Right hindlimb (tissue), 1 donor: ENCODE results near the gene ARID4B.
"Not testable (repeated sequence)": the region's sequence is repeated elsewhere in the genome, so short reads cannot be mapped to it uniquely, and the experiment has no call there.

Experiments used
- DNase-seq: peaks from one replicate; pipeline ENCODE4 v3.0.0-alpha.2; 2018

The ARID4B gene

DNA sequence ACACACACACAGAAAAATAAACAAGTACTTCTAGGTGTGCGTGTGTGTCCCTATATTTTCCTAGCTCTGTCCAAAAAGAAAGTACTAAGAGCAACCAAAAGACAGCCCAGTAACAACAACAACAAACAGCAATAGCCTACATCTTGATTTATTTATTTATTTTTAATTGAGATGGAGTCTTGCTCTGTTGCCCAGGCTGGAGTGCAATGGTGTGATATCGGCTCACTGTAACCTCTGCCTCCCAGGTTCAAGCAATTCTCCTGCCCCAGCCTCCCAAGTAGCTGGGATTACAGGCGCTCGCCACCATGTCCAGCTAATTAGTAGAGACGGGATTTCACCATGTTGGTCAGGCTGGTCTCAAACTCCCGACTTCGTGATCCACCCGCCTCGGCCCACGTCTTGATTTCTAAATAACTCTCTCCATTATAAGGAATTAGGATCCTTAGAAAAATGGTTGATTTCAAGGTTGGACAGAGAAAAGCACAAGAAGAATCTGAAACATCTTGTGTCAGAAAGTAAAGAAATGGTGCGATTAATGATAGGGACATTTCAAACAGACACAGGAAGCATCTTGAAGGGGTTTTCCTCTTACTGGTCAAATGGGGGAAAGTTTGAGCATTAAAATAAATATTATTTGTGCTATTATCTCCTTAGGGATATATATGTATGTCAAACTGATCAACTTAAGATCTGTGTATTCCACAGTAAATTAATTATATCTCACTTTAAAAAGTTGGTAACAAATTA lies 59.4 kb downstream of the ARID4B start:
- no peak for DNase-seq

DNA sequence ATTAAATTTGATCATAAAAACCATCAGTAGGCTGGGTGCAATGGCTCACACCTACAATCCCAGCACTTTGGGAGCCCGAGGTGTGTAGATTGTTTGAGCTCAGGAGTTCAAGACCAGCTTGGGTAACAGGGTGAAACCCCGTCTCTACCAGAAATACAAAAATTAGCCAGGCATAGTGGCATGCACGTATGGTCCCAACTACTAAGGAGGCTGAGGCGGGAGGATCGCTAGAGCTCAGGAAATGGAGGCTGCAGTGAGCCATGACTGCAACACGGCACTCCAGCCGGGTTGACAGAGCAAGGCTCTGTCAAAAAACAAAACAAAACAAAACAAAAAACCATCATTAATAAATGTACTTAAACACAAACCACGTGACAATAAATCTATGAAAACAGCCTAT lies 61.0 kb downstream of the ARID4B start:
- DNase-seq = no peak

DNA sequence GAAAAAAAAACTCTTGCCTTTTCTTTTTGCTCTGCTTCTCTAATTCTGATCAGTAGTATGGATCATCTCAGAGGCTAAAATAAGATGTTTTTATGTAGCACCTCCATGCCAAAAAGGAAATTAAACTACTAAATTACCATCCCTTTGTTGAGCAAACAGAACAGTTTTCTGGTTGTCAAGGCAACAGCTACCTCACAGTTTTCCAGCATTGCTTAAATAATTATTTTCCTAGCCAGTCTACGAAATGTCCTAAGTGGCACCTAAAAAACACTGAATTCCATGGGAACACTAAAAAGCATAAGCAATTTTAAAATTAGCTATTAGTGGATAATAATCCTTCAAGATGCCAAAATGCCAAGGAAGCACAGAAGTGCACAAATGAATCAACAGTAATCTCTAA lies 61.7 kb downstream of the ARID4B start:
- no peak for DNase-seq

DNA sequence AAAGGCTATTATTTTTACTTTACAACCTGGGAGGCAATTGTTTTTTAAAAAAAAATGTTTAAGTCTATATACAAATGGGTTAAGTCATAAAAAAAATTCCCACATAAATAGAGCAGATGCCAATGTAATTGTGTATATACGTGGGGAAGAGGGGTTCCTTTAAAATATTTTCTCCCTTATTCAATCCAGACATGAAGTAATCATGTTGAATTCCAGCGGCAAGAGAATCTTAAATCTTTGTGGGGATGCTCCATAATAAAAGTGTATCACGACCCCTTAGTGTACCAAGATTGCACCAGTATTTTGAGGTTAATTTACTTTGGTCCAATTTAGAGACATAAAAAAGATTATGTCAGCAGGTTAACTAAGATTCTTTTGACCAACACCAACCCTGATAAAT lies 62.1 kb downstream of the ARID4B start:
- no peak for DNase-seq

DNA sequence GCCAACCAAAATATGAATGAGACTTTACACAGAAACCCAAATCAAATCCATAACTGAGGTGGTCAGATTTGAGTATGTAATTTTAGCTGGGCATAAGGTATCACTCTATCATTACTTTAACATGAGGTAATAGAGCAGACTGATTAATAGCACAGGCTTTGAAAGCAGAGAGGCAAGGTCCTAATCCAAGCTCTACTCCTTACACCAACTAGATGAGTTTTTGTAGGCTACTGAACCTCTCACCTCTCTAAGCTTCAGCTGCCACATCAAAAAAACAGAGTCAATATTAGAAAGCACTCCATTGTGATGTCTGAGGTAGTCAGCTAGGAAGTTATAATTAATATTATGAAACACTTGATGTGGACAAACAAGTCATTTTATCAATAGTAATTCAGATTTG lies 63.7 kb downstream of the ARID4B start:
- DNase-seq = no peak

DNA sequence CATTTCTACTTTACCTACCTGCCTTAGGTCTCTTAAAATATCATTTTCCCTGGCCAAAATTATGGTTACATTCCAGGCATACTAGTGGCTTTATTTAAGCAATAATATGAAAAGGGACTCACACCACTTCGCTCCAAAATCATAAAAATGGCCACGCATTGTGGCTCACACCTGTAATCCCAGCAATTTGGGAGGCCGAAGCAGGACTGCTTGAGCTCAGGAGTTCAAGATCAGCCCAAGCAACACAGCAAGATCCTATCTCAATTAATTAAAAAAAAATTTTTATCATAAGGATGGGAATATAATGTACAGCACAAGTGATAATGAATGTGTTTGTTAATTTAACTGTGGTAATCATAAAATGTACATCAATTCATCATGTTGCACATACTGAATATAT lies 65.4 kb downstream of the ARID4B start:
- DNase-seq = no peak

DNA sequence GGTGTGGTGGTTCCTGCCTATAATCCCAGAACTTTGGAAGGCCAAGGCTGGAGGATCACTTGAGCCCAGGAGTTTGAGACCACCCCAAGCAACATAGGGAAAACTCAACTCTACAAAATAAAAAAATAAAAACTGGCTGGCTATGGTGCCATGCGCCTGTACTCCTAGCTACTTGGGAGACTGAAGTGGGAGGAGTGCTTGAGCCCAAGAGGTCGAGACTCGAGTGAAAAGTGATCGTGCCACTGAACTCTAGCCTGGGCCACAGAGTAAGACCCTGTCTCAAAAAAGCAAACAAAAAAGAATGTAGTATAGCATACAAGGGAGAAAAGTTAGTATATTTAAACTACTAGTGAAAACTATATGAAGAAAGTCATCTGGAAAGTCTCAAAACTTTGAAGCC lies 66.7 kb downstream of the ARID4B start:
- DNase-seq = no peak

DNA sequence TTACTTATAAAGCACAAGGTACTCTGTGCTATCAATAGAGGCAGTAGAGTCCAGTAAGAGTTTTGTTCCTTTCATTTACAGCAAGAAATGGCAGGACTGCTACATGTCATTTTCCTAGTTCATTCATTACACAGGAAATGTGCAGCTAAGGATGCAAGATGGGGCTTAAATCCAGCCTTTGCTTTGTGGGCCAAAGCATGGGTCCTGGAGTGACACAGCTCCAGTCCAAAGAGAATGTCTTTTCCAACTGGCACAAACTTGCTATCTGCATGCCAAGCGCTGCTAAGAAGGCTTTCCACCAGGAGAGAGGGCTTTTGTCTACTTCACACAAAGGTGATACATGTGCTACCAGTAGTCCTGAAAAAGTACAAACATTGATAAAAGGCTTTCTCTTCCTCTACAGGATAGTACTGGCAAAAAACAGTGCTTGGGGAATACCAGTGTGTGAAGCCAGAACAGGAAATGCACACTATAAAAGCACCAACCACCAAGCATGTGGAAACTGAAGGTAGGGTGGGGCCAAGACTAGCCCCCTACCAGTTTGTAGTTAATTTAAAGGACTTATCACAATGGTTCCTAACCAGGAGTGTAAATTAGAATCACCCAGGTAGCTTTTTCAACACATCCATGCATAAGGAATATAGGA lies 68.7 kb downstream of the ARID4B start:
- DNase-seq = peak; percentile 25

DNA sequence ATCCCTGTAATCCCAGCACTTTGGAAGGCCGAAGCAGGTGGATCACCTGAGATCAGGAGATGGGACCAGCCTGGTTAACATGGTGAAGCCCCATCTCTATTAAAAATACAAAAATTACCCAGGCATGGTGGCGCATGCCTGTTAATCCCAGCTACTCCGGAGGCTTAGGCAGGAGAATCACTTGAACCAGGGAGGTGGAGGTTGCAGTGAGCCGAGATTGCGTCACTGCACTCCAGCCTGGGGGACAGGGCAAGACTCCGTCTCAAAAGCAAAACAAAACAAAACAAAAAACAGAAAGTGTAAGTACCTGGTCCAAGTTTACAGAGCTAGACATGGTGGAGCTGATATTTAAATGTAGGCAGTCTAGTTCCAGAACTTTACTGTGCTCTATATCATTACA lies 69.9 kb downstream of the ARID4B start:
- not testable (repeated sequence) for DNase-seq

DNA sequence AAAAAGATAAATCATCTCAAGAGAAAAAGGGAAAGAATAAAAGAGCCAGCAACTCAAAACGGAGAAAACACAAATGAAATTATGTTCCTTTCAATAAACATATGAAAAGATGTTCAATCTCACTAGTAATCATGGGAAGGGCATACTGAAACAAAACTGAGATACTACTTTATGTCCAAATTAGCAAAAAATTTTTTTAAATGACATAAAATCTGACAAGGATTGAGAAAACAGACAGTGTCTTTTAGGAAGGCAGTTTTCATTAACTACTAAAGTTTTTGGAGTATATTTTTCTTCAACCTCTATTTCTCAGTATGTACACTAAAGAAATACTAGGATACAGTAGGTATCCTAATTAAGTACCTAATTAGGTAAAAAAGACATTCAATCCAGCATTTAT lies 73.3 kb downstream of the ARID4B start:
- no peak for DNase-seq

DNA sequence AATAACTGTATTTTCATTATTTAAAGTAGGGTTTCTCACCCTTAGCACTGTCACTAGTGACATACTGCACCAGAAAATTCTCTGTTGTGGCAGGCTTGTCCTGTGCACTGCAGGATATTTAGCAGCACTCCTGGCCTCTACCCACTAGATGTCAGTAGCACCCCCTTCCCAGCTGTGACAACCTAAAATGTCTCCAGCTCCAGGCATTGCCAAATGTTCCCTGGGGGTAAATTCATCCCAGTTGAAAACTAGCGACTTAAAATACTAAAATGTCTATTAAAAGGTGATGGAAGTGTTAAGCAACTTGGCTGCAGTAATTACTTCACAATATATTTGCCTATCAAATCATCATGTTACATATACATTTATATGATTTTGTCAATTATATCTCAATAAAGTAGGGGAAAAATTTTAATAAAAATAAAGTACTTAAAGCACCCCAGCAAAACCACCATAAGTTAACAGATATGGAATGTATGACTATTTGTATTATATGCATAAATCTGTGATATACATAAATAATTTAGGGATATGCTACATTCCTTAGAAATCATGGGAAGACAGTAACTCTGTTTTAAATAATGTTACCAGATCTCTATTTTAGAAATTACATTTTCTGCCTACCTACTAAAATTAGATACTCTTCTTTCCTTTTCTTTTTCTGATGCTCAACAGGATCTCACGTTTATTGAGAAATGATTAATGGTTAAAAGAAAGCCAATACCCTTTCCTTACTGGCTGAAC lies 74.6 kb downstream of the ARID4B start:
- peak; percentile 61 for DNase-seq

DNA sequence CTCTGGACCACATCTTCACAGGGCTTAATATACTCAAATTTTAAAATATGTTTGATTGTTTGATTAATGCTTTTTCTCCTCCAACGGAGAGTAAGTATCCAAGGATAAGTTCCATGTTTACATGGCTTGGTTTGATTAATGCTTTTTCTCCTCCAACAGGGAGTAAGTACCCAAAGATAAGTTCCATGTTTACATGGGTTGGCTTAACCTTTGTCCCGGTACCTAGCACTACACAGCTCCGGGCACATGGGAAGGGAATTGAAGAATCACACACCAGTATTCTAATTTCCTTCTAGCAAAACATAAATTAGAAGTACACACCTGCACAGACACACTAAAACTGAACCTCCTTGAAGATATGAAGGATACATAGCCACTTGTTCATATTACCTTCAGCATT lies 77.5 kb downstream of the ARID4B start:
- no peak for DNase-seq

DNA sequence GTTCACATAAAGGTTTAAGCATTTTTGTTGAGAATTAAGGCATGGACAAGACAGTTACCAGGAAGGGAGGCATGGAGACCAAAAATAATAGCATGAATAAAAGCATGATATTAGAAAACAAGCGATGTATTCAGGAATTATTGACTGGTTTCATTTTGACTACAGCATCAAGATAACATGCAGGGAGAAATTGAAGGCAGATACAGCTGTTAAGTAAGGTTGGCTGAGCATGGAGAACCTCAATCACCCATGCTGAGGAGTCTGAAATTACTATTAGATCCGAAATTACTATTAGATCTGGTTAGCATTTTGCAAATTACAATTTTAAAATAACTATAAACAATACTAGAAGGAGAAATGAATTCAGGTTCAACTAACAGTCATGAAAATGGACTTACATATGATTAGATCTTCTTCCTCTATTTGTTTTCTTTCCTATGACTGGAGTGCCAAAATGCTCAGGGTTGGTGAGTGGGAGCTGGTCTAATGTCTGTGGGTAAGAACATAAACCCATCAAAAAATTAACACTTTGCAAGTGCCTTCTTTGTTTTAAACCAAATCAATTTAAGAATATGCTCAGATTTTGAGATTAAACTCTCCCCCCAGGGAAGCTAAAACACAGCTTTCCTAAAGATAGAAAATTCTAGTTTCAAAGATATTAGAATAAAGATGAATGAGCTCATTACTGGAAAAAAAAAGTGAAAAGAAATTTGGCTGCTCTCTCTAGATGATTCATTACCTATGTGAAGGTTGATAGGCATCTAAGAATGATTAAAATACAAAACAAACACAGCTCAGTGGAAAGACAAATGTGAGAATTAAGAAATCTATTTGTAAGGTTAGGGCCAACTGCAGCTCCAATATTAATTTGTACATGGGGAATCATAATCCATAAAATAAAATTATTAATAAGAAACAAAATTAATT lies 81.7 kb downstream of the ARID4B start:
- DNase-seq = no peak

DNA sequence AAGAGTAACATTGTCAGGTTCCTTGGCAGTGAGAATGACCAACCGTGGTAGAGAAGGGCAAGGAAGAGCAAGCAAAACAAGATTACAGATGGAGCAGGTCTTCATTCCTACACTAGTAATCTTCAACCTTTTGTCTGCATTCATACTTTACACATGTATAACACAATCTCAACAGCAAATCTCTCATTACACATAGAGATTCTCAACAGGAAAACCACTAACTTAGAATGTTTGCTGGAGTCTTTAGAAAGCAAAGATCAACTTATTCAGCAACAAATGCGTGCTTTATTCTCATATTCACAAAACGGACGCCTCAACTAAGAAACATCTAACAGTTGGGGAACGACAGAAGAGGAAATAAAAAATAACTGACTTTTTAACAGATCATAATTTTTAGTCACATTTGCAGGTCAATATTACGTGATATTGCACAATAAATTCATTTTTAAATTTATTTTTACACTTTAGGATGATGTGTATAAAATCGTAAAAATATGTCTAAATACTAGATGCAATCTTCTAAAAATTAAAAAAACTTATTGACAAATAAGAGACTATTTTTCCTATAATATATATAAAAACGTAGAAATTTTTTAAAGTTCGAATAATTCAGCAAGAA lies 82.9 kb downstream of the ARID4B start:
- no peak for DNase-seq

DNA sequence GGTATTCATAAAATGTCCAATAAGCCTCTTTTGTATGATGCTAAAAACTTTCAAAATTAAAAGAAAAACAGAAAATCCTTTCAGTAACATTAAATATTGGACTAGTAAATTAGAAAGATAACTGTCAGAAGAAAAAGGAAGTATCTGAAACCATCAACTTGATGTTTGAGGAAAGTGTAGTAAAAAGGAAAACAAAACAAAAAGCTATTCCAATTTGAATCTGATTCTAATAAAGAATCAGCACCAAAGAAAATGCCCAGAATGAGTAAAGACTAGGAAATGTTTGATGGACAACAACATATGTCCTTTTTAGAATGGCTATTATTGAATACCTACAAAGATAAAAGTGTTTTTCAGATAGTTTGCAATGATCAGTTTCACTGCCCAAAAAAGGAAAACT lies 87.0 kb downstream of the ARID4B start:
- no peak for DNase-seq

DNA sequence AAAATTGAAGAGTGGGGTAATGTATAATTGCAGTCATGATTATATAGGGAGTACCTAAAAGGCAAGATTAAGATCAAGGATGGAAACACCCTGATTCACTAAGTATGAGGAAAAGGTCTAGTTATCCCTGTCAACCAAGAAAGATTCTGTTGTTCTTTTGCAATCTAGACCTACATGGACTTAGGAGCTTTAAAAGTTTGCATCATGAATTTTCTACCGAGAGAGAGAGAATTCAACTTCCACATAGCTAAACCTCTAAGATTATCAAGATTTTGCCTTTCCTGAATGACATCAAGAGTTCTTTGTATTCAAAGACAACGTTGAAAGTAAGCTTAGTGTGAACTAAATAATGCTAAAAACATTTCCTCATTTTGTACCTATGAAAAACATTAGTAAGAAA lies 88.1 kb downstream of the ARID4B start:
- no peak for DNase-seq

DNA sequence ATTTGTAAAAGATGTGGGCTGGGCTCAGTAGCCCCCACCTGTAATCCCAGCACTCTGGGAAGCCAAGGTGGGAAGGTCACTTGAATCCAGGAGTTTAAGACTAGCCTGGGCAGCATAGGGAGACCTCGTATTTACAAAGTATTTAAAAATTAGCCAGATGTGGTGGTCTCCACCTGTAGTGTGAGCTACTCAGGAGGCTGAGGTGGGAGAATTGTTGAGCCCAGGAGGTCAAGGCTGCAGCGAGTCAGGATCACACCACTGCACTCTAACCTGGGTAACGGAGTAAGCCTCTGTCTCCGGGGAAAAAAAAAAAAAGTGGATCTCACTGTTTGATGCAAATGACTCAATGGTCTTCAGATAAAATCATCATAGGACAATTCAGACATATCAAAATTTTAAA lies 89.4 kb downstream of the ARID4B start:
- no peak for DNase-seq

DNA sequence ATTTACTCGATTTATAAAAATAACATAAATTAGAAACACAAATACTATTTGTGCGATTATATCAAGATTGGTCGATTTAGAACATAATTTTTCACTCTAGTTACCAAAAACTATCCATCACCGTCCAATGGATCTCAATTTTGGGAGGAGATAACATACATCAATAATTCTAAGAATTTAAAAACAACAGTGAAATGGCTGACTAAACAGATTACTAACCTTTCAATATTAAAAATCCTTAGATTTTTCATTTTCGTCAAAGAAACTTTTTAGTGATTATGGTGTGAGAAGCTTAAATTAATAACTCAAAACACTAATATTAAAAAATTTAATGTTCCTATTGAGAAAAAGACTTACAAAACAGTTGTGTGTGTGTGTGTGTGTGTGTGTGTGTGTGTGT lies 91.9 kb downstream of the ARID4B start:
- no peak for DNase-seq

DNA sequence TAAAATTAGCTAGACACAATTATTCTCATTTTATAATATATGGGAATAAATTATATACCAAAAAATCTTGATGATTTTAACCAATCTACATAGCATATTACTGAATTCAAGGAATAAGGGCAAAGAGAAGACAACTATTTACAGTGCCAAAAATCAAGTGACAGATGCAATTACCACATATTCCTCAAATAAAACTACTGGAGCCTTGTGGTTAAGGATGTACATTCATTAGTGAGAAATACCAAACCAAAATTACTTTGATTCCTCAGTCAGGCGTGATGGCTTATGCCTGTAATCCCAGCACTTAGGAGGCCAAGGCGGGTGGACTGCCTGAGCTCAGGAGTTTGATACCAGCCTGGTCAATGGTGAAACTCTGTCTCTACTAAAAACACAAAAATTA lies 98.1 kb downstream of the ARID4B start:
- no peak for DNase-seq

DNA sequence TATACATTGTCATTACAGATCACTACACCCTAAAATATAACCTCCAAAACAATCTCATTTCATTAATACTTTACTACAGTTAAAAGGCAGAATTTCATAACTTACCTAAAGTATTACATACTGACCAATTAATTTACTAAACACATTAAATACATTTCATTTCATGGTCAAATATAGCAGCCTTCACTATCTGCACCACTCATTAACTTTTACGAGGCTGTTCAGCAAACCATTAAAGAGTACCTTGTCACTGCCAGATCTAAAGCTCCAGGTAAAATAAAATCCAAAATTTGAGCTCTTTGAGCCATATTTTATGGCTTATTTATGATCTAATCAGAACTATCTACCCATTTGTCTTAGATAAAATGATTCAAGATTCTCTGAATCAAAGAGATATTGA lies 100.6 kb downstream of the ARID4B start:
- DNase-seq = no peak

DNA sequence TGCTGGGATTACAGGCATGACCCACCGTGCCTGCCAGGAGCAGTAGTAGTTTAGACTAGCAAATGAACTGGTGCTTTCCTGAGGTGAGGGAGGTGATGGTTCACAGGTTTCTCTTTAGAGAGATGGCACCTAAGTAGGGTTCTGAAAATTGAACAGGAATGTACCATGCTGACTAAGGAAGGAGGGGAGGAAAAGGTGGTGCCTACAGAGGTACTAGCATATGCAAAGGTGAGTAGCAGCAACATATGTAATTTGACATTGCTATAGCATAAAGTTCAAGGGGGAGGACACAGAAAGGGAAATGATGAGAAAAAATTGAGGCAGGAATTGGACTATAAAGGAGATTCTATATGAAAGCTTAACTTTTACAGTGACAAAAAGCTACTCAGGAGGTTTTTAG lies 101.0 kb downstream of the ARID4B start:
- no peak for DNase-seq

DNA sequence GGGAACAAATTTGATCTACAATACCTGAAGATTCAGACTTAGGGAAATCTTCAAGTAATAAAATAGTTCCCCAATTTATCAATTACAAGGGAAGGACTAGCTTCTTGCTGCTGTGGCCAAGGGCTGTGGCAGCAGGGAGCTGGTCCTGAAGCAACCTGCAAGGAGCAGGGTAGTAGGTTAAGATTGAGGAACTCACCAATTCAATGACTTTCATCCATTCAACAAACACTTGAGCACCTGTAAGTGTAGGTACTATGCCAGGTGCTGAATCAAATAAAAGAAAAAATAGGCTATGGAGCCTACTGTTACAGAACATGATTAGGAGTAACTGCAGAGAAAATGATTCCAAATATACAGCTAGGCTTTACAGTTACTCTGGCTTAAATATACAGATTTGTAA lies 102.7 kb downstream of the ARID4B start:
- no peak for DNase-seq
